Stimulated activated CD4-positive, alpha-beta T cell treated with anti-CD3 and anti-CD28 coated beads, Interleukin-1b, Interleukin-23, amount 100 ng/mL, for 24 hours (primary cell): ENCODE measurements around the gene ENTPD5.
"Not testable (repeated sequence)": the region's sequence is repeated elsewhere in the genome, so short reads cannot be mapped to it uniquely, and the experiment has no call there.

ENCODE experiments used
- DNase-seq, 4 experiments: peaks; one replicate each; pipeline ENCODE4 v3.0.0-alpha.2; 2020; ENCODE audit warnings: low read depth in 4 of 4, low spot score in 1 of 4

Gene ENTPD5

GRCh38 chr14:74008843-74009499, 10.1 kb downstream of the ENTPD5 start:
- no peak for DNase-seq

- DNase-seq = not testable (repeated sequence)
Measured at GRCh38 chr14:74005664-74006063, 13.4 kb downstream of the ENTPD5 start.

- no peak for DNase-seq
Measured at GRCh38 chr14:73998726-73999125, 20.4 kb downstream of the ENTPD5 start.

- no peak for DNase-seq
Measured at GRCh38 chr14:73997944-73998447, 21.1 kb downstream of the ENTPD5 start.

- DNase-seq = no peak
Measured at GRCh38 chr14:73997108-73997943, 21.8 kb downstream of the ENTPD5 start.

GRCh38 chr14:73996731-73997107, 22.4 kb downstream of the ENTPD5 start:
- no peak for DNase-seq

- DNase-seq = no peak
Measured at GRCh38 chr14:73995977-73996378, 23.1 kb downstream of the ENTPD5 start.

- DNase-seq = not testable (repeated sequence)
Measured at GRCh38 chr14:73994926-73995325, 24.2 kb downstream of the ENTPD5 start.

- no peak for DNase-seq
Measured at GRCh38 chr14:73991092-73991491, 28.0 kb downstream of the ENTPD5 start.

GRCh38 chr14:73988656-73989055, 30.4 kb downstream of the ENTPD5 start:
- not testable (repeated sequence) for DNase-seq

GRCh38 chr14:73988065-73988464, 31.0 kb downstream of the ENTPD5 start:
- no peak for DNase-seq

- no peak for DNase-seq
Measured at GRCh38 chr14:73977896-73978295, 41.2 kb downstream of the ENTPD5 start.

- DNase-seq = no peak
Measured at GRCh38 chr14:73976125-73976524, 43.0 kb downstream of the ENTPD5 start.

GRCh38 chr14:73973497-73973896, 45.6 kb downstream of the ENTPD5 start:
- no peak for DNase-seq

- no peak for DNase-seq
Measured at GRCh38 chr14:73968885-73969284, 50.2 kb downstream of the ENTPD5 start.

- DNase-seq = no peak
Measured at GRCh38 chr14:73965216-73965615, 53.9 kb downstream of the ENTPD5 start.

GRCh38 chr14:73961192-73961591, 57.9 kb downstream of the ENTPD5 start:
- no peak for DNase-seq

- no peak for DNase-seq
Measured at GRCh38 chr14:73958591-73958990, 60.5 kb downstream of the ENTPD5 start.

GRCh38 chr14:73955674-73956073, 63.4 kb downstream of the ENTPD5 start:
- DNase-seq = no peak

GRCh38 chr14:73953731-73954130, 65.4 kb downstream of the ENTPD5 start:
- no peak for DNase-seq

GRCh38 chr14:73949752-73950734, 69.0 kb downstream of the ENTPD5 start, which contains the start of the genes COQ6 and FAM161B:
TSS of gene COQ6 (plus strand) at chr14:73950302. CDS start at chr14:73950333, 31 bp downstream.
TSS of gene FAM161B (minus strand) at chr14:73950094. CDS start at chr14:73950026, 68 bp downstream.
- peak; percentile 67 to 90 (median 81) for DNase-seq
